DMS79 (cell line): ENCODE measurements around the gene SHLD1.

Experiments used
- DNase-seq: peaks from one replicate; lab custom pipeline; 2025; lab: John Stamatoyannopoulos, UW

The SHLD1 gene

DNA sequence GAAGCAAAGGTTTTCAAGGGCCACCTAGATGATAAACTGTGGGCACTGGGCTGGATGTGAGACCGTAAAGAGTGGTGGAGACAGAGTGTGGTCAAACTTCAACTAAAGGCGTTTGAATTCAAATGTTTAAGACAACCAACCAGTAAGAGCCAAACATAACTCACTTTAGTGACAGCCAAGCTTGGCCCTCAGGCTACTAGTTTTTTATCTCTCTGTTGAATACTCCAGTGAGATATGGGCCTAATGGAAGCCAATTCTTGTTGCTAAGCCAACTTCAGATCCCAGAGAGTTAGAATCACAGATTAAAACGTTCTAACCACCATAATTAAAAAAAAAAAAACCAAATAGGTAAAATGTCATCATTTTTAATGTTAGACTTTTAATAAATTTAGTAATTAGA lies 142.9 kb downstream of the SHLD1 start:
- DNase-seq: no peak

DNA sequence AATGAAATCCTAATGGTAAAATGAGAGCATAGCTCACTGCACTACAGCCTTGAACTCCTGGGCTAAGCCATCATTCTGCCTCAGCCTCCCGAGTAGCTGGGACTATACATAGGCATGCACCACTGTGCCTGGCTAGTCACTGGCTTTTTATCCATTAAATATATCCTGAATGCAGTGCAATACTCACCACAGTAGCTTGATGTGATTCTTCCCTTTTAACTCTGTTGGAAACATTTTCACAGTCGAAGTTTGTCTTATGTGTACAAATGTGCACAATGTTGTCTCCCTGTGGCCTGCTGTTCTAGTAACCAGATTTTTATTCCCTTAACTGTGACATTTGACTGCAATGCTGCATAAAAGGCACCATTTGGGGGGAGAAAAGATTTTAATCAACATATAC lies 143.4 kb downstream of the SHLD1 start:
- no peak for DNase-seq

GRCh38 chr20:5895626-5896025 lies 145.4 kb downstream of the SHLD1 start:
- no peak for DNase-seq

DNA sequence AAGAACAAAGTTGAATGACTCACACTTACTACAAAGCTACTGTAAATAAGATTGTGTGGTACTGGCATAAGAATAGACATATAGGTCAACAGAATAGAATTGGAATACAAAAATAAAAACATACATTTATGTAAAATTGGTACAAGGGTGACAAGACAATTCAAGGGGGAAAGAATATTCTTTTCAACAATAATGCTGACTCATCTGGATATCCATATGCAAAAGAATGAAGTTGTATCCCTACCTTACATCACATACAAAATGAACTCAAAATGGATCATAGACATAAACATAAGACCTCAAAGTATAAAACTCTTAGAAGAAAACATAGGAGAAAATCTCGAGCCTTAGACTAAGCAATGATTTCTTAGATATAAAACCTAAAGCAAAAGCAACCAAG lies 149.2 kb downstream of the SHLD1 start:
- no peak for DNase-seq

- DNase-seq: no peak
These were observed 150.7 kb downstream of the SHLD1 start for GRCh38 chr20:5900908-5901307.

DNA sequence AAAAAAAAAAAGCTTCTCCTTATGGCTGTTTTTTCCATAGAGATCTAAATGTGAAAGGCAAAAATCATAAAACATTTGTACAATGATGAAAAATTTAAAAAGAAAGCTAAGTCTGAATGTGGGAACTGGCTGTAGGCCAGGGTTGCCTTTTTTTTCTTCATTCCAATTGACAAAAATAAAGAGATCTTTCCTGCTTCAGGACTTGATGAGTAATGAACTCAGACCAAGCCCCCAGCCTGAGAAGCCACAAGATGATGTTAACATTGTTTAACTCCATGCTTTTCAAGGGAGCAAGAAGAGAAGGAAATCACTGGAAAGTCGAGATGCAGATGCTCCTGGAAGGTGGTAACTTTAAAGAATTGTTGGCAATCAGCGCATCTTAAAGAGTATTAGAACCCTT lies 158.8 kb downstream of the SHLD1 start:
- no peak for DNase-seq

DNA sequence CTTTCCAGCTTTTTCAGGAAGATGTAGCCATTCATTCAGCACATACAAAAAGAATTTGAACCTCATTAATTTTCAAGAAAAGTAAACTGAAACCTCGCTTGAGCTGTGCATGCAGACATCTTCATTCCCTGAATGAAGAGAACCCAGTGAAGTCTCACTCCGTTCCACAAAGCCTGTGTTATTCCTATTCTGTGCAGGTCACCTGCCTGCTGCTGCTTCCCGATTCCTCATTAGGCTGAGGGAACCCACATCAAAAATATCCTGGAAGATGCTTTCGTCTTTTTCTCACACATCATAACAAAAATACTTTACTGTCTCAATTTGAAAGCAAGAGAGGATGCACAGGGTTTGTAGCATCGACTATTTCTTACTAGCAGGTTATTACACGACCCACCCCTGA lies 160.0 kb downstream of the SHLD1 start:
- DNase-seq: no peak

- no peak for DNase-seq
These were observed 163.0 kb downstream of the SHLD1 start for GRCh38 chr20:5913166-5913565.
